ENCODE results near the gene PPP1CB. TPM values are rescaled to one million over a fixed set of nuclear protein-coding genes. Genes with fewer than 3 reads are reported as not detected.

PPP1CB gene
- total RNA-seq, 1 experiment from 2014 or later, result 180 TPM

DNA sequence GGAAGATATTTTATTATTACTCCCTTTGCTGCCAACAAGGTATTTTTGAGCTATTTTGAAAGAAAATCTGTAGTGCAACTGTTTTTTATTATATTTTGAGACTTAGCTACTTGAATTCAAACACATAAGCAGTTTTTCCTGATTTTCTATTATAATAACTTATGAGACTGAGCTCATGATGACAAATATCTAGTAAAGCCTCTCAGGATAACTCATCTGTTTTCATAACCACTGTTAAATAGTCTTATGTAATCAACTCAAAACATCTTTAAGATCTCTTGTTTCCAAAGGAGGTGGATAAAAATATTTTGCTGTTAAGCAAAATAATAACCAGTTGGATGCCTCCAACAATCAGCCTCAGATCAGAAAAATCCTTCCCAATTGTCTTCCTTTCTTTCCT, 21.9 kb upstream of the PPP1CB start:
- DNase-seq (ENCODE audit: low read depth, low spot score), result no peak
- Histone ChIP-seq H3K4me3 (ENCODE audit: low read depth in 2 of 2, low read length in 2 of 2) (no peak overlapping the region), H3K27ac (ENCODE audit: low read length) (no peak overlapping the region), H3K36me3 (ENCODE audit: control insufficient read depth, insufficient read depth, low read length) (no peaks in the 10 kb centered on the region), H3K27me3 (ENCODE audit: control insufficient read depth, insufficient read depth, low read length) (no peaks in the 10 kb centered on the region), H3K9me3 (ENCODE audit: control insufficient read depth, insufficient read depth, low read depth, low read length) (no peaks in the 10 kb centered on the region), H3K4me1 (ENCODE audit: control insufficient read depth, insufficient read depth, low read length) (no peaks in the 10 kb centered on the region)
- in situ Hi-C loops (cut with HindIII; ENCODE audit: low pct_unique_long_range_greater_than_20kb, low sequenced_read_pairs), result no loop called here
- intact Hi-C loops (cut with micrococcal nuclease; ENCODE audit: unreplicated experiment), result no loop called here
- BruUV-seq (replicated peaks), result no TSS peak
- TF ChIP-seq, protein P1, sequence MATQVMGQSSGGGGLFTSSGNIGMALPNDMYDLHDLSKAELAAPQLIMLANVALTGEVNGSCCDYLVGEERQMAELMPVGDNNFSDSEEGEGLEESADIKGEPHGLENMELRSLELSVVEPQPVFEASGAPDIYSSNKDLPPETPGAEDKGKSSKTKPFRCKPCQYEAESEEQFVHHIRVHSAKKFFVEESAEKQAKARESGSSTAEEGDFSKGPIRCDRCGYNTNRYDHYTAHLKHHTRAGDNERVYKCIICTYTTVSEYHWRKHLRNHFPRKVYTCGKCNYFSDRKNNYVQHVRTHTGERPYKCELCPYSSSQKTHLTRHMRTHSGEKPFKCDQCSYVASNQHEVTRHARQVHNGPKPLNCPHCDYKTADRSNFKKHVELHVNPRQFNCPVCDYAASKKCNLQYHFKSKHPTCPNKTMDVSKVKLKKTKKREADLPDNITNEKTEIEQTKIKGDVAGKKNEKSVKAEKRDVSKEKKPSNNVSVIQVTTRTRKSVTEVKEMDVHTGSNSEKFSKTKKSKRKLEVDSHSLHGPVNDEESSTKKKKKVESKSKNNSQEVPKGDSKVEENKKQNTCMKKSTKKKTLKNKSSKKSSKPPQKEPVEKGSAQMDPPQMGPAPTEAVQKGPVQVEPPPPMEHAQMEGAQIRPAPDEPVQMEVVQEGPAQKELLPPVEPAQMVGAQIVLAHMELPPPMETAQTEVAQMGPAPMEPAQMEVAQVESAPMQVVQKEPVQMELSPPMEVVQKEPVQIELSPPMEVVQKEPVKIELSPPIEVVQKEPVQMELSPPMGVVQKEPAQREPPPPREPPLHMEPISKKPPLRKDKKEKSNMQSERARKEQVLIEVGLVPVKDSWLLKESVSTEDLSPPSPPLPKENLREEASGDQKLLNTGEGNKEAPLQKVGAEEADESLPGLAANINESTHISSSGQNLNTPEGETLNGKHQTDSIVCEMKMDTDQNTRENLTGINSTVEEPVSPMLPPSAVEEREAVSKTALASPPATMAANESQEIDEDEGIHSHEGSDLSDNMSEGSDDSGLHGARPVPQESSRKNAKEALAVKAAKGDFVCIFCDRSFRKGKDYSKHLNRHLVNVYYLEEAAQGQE (IDR thresholded peaks at IDR 0.05; ENCODE audit: insufficient read depth in 1 of 2, low read depth in 2 of 2, low read length in 1 of 2), result no peak
- no peak for TF ChIP-seq SIN3A (IDR thresholded peaks at IDR 0.05; ENCODE audit: borderline replicate concordance, insufficient read depth, low read depth, low read length)
- TF ChIP-seq, protein P2, sequence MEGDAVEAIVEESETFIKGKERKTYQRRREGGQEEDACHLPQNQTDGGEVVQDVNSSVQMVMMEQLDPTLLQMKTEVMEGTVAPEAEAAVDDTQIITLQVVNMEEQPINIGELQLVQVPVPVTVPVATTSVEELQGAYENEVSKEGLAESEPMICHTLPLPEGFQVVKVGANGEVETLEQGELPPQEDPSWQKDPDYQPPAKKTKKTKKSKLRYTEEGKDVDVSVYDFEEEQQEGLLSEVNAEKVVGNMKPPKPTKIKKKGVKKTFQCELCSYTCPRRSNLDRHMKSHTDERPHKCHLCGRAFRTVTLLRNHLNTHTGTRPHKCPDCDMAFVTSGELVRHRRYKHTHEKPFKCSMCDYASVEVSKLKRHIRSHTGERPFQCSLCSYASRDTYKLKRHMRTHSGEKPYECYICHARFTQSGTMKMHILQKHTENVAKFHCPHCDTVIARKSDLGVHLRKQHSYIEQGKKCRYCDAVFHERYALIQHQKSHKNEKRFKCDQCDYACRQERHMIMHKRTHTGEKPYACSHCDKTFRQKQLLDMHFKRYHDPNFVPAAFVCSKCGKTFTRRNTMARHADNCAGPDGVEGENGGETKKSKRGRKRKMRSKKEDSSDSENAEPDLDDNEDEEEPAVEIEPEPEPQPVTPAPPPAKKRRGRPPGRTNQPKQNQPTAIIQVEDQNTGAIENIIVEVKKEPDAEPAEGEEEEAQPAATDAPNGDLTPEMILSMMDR (IDR thresholded peaks at IDR 0.05), result no peak
- no peak for TF ChIP-seq TCF7L2 (IDR thresholded peaks at IDR 0.05; ENCODE audit: low read depth, low read length)
- no peak for TF ChIP-seq POLR2AphosphoS5 (IDR thresholded peaks at IDR 0.05; ENCODE audit: low read depth, low read length)
- CTCF ChIA-PET, result interaction anchor here (0.7 kb wide), 1 partner anchor 1007 kb away, joined by 4 read pairs; no protein-coding TSS in a partner anchor
- POLR2A ChIA-PET, result interaction anchor here (0.6 to 0.8 kb wide), 2 partner anchors 44 to 649 kb away, joined by 6 to 8 read pairs; no protein-coding TSS in a partner anchor
- ATAC-seq, result no peak

DNA sequence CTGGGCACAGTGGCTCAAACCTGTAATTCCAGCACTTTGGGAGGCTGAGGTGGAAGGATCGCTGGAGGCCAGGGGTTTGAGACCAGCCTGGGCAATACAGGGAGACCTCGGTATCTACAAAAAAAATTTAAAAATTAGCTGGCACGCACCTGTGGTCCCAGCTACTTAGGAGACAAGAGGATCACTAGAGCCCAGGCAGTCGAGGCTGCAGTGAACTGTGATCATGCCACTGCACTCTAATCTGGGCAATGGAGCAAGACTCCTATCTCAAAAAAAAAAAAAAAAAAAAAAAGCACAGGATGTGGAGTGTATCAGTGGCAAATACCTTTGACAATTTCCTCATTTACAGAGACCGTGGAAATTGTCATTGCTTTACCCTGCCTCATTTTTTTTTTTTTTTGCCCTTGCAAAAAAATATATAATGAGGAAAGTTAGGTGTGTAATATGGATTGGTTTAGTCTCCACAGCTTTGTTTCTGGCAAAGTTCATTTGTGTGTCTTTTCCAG, 20.9 kb upstream of the PPP1CB start:
- DNase-seq (ENCODE audit: low read depth, low spot score) (no peak), ATAC-seq (no peak)
- no TSS peak for BruUV-seq (replicated peaks)
- no peaks in the 10 kb centered on the region for H3K27me3 ChIP-seq (ENCODE audit: control insufficient read depth, insufficient read depth, low read length)
- intact Hi-C loops (cut with micrococcal nuclease; ENCODE audit: unreplicated experiment), result no loop called here
- no peak overlapping the region for H3K4me3 ChIP-seq (ENCODE audit: low read depth in 2 of 2, low read length in 2 of 2)
- in situ Hi-C loops (cut with HindIII; ENCODE audit: low pct_unique_long_range_greater_than_20kb, low sequenced_read_pairs), result no loop called here
- POLR2A ChIA-PET, result interaction anchor here (1.0 kb wide), 1 partner anchor 9 kb away, joined by 4 read pairs; no protein-coding TSS in a partner anchor
- no peaks in the 10 kb centered on the region for H3K4me1 ChIP-seq (ENCODE audit: control insufficient read depth, insufficient read depth, low read length)
- TF ChIP-seq, protein P2 (IDR thresholded peaks at IDR 0.05), result no peak
- TF ChIP-seq POLR2AphosphoS5 (IDR thresholded peaks at IDR 0.05; ENCODE audit: low read depth, low read length), result no peak
- no peak for TF ChIP-seq SIN3A (IDR thresholded peaks at IDR 0.05; ENCODE audit: borderline replicate concordance, insufficient read depth, low read depth, low read length)
- TF ChIP-seq, protein P1 (IDR thresholded peaks at IDR 0.05; ENCODE audit: insufficient read depth in 1 of 2, low read depth in 2 of 2, low read length in 1 of 2), result no peak
- no peak for TF ChIP-seq TCF7L2 (IDR thresholded peaks at IDR 0.05; ENCODE audit: low read depth, low read length)
- H3K9me3 ChIP-seq (ENCODE audit: control insufficient read depth, insufficient read depth, low read depth, low read length), result no peaks in the 10 kb centered on the region
- no peak overlapping the region for H3K27ac ChIP-seq (ENCODE audit: low read length)
- H3K36me3 ChIP-seq (ENCODE audit: control insufficient read depth, insufficient read depth, low read length), result no peaks in the 10 kb centered on the region
- CTCF ChIA-PET, result no interaction called here
